ENCODE results near the gene ZNF337.

DNA sequence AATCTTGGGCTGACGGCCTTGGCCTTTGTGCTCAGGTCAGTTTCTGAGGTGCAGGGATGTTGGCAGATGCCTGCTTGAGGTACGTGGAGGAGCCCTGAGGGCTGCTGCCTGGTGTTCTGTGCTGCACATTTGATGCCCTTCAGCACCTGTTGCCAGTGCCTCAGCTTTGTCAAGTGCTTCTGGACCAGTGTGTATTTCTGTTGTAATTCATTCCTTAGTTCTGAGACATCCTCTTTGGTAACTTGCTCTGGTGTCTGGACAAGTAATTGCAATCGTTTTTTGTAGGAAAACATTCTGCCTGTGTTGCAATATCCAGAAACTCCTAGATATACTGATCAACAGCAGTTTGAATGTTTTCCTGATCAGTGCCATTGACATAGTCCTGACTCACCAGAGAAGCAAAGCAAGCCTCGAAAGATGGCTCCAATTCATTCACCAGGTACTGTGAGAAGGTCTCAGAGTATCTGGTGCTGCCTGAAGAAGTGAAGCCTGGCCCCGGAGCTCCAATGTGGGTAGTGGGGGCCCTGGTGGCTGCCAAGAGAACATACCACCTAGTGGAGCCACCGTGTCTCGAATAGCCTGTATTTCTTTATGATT lies 26.7 kb downstream of the ZNF337 start:
- TF ChIP-seq, protein P1, sequence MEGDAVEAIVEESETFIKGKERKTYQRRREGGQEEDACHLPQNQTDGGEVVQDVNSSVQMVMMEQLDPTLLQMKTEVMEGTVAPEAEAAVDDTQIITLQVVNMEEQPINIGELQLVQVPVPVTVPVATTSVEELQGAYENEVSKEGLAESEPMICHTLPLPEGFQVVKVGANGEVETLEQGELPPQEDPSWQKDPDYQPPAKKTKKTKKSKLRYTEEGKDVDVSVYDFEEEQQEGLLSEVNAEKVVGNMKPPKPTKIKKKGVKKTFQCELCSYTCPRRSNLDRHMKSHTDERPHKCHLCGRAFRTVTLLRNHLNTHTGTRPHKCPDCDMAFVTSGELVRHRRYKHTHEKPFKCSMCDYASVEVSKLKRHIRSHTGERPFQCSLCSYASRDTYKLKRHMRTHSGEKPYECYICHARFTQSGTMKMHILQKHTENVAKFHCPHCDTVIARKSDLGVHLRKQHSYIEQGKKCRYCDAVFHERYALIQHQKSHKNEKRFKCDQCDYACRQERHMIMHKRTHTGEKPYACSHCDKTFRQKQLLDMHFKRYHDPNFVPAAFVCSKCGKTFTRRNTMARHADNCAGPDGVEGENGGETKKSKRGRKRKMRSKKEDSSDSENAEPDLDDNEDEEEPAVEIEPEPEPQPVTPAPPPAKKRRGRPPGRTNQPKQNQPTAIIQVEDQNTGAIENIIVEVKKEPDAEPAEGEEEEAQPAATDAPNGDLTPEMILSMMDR (IDR thresholded peaks at IDR 0.05): no peak
- no peak for TF ChIP-seq POLR2A (IDR thresholded peaks at IDR 0.05)
- no peak for TF ChIP-seq EP300 (IDR thresholded peaks at IDR 0.05)
